Esophagus squamous epithelium (tissue), 4 donors: ENCODE data around the gene ARL5B.

Source experiments
- POLR2A ChIP-seq, 4 donors: fragments of 450-650 bp; IDR thresholded peaks; one replicate each; pipeline ENCODE4 v1.6.1; 2017; ENCODE audit warnings: antibody characterized with exemption in 4 of 4, mild to moderate bottlenecking in 4 of 4, moderate library complexity in 3 of 4
- TF ChIP-seq, protein P1 (sequence below), 6 experiments: fragments of 450-650 bp in 4 of 6; fragments of 200-600 bp in 2 of 6; sonication (generic) in 2 of 6; IDR thresholded peaks; one replicate each; pipeline ENCODE4 v1.5.1; 2016 to 2019; ENCODE audit warnings: antibody characterized with exemption in 6 of 6, mild to moderate bottlenecking in 4 of 6, moderate library complexity in 4 of 6

- TF ChIP-seq, protein P1, sequence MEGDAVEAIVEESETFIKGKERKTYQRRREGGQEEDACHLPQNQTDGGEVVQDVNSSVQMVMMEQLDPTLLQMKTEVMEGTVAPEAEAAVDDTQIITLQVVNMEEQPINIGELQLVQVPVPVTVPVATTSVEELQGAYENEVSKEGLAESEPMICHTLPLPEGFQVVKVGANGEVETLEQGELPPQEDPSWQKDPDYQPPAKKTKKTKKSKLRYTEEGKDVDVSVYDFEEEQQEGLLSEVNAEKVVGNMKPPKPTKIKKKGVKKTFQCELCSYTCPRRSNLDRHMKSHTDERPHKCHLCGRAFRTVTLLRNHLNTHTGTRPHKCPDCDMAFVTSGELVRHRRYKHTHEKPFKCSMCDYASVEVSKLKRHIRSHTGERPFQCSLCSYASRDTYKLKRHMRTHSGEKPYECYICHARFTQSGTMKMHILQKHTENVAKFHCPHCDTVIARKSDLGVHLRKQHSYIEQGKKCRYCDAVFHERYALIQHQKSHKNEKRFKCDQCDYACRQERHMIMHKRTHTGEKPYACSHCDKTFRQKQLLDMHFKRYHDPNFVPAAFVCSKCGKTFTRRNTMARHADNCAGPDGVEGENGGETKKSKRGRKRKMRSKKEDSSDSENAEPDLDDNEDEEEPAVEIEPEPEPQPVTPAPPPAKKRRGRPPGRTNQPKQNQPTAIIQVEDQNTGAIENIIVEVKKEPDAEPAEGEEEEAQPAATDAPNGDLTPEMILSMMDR (IDR thresholded peaks at IDR 0.05): no peak
- TF ChIP-seq POLR2A (IDR thresholded peaks at IDR 0.05): no peak
These were observed 38.4 kb upstream of the ARL5B start for GRCh38 chr10:18620856-18621255.
